Chondrocyte (in vitro differentiated cells): ENCODE data around the gene CTRL. TPM values are rescaled to one million over a fixed set of nuclear protein-coding genes. Genes with fewer than 3 reads are reported as not detected.
A peak's percentile ranks its signal among the peaks of the same experiment; 100 is the strongest.

Experiments used
- DNase-seq: peaks from one replicate; pipeline ENCODE4 v3.0.0; 2021; ENCODE audit warnings: mixed read lengths, low spot score
- H3K27ac Mint-ChIP-seq: one replicate; pipeline ENCODE4 v1.8.0; 2021; ENCODE audit warnings: mild to moderate bottlenecking, moderate library complexity, mixed read lengths; ENCODE audit not compliant: unreplicated experiment
- H3K27me3 Mint-ChIP-seq: 2 replicates; pipeline ENCODE4 v1.8.0; 2021; ENCODE audit warnings: low read depth, mixed read lengths
- H3K36me3 Mint-ChIP-seq: 2 replicates; pipeline ENCODE4 v1.8.0; 2021; ENCODE audit warnings: low read depth, mixed read lengths
- H3K4me1 Mint-ChIP-seq: 2 replicates; pipeline ENCODE4 v1.8.0; 2021; ENCODE audit warnings: low read depth, mild to moderate bottlenecking, mixed read lengths
- H3K4me3 Mint-ChIP-seq: one replicate; pipeline ENCODE4 v1.8.0; 2021; ENCODE audit warnings: mild to moderate bottlenecking, moderate library complexity, mixed read lengths; ENCODE audit not compliant: unreplicated experiment
- H3K9me3 Mint-ChIP-seq: 2 replicates; pipeline ENCODE4 v1.8.0; 2021; ENCODE audit warnings: low read depth, mixed read lengths
- CTCF ChIP-seq: fragments of 200-600 bp; sonication (generic); IDR thresholded peaks from 2 replicates; pipeline ENCODE4 v1.5.0; 2021; ENCODE audit warnings: antibody characterized with exemption, mild to moderate bottlenecking, moderate library complexity
- total RNA-seq: library from RNA; stranded (reverse); gene quantifications from 3 replicates; pipeline ENCODE4 v1.2.1, GENCODE V29; 2021

The CTRL gene
- total RNA-seq, 1 donor from 2014 or later = not detected

- no peak for DNase-seq
- peak overlapping the region; percentile 98 for H3K27ac Mint-ChIP-seq
- peak overlapping the region; percentile 100 for H3K4me3 Mint-ChIP-seq
- no peak for TF ChIP-seq CTCF
- H3K27me3 Mint-ChIP-seq = no peaks in the 10 kb centered on the region
- H3K4me1 Mint-ChIP-seq = peaks cover 40% of the 10 kb centered on the region
- H3K9me3 Mint-ChIP-seq = no peaks in the 10 kb centered on the region
- peaks cover 8% of the 10 kb centered on the region for H3K36me3 Mint-ChIP-seq
Measured at GRCh38 chr16:67967958-67968399, 36.3 kb upstream of the CTRL start.

- H3K27me3 Mint-ChIP-seq = no peaks in the 10 kb centered on the region
- no peak for TF ChIP-seq CTCF
- peaks cover 14% of the 10 kb centered on the region for H3K36me3 Mint-ChIP-seq
- H3K9me3 Mint-ChIP-seq = no peaks in the 10 kb centered on the region
- peaks cover 45% of the 10 kb centered on the region for H3K4me1 Mint-ChIP-seq
- DNase-seq = peak; percentile 89
- peak overlapping the region; percentile 100 for H3K4me3 Mint-ChIP-seq
- peak overlapping the region; percentile 98 for H3K27ac Mint-ChIP-seq
Measured at GRCh38 chr16:67967183-67967957, 35.7 kb upstream of the CTRL start.

- Mint-ChIP-seq H3K9me3 (no peaks in the 10 kb centered on the region), H3K4me1 (peaks cover 48% of the 10 kb centered on the region), H3K36me3 (peaks cover 20% of the 10 kb centered on the region), H3K27ac (peak overlapping the region; percentile 98), H3K27me3 (no peaks in the 10 kb centered on the region), H3K4me3 (peak overlapping the region; percentile 100)
- DNase-seq = no peak
- no peak for TF ChIP-seq CTCF
Measured at GRCh38 chr16:67966549-67967182, 35.0 kb upstream of the CTRL start.

- peak overlapping the region; percentile 100 for H3K4me3 Mint-ChIP-seq
- peak overlapping the region; percentile 98 for H3K27ac Mint-ChIP-seq
- peaks cover 56% of the 10 kb centered on the region for H3K4me1 Mint-ChIP-seq
- no peaks in the 10 kb centered on the region for H3K9me3 Mint-ChIP-seq
- no peak for DNase-seq
- H3K27me3 Mint-ChIP-seq = no peaks in the 10 kb centered on the region
- TF ChIP-seq CTCF = no peak
- H3K36me3 Mint-ChIP-seq = peaks cover 26% of the 10 kb centered on the region
Measured at GRCh38 chr16:67965668-67966548, 34.2 kb upstream of the CTRL start.
